K562 (cell line): ENCODE results near the gene REEP3. TPM values are rescaled to one million over a fixed set of nuclear protein-coding genes. Genes with fewer than 3 reads are reported as not detected.

Source experiments
- ATF3 ChIP-seq, 2 experiments: fragments of 450-650 bp in 1 of 2; sonication (generic) in 1 of 2; formaldehyde crosslinking in 1 of 2; IDR thresholded peaks in 1 of 2; conservative IDR thresholded peaks in 1 of 2; 2 replicates each; pipeline versions ENCODE4 v1.6.1 to v1.8.1; 2016 to 2023; ENCODE audit warnings: mild to moderate bottlenecking in 2 of 2, moderate library complexity in 2 of 2, inconsistent platforms in 1 of 2, missing genetic modification reagents in 1 of 2
- CXXC5 ChIP-seq: fragments of 250-450 bp; sonication (Bioruptor Pico); IDR thresholded peaks from 2 replicates; pipeline ENCODE4 v1.8.0; 2022; ENCODE audit warnings: inconsistent platforms, mild to moderate bottlenecking, moderate library complexity
- FOXP1 ChIP-seq: sonication (generic); formaldehyde crosslinking; IDR thresholded peaks from 2 replicates; pipeline ENCODE4 v1.8.0; 2022; ENCODE audit warnings: mild to moderate bottlenecking, missing genetic modification reagents
- HDAC8 ChIP-seq: fragments of 450-650 bp; IDR thresholded peaks from 2 replicates; pipeline ENCODE4 v1.6.1; 2016; ENCODE audit warnings: mild to moderate bottlenecking, missing genetic modification characterization, moderate library complexity, missing compliant biosample characterization
- HEY1 ChIP-seq: fragments of 250-450 bp; sonication (Bioruptor Pico); IDR thresholded peaks from 2 replicates; pipeline ENCODE4 v1.5.0; 2020; ENCODE audit warnings: mild to moderate bottlenecking, moderate library complexity, borderline replicate concordance
- HNRNPL ChIP-seq: fragments of 200-400 bp; formaldehyde crosslinking; IDR thresholded peaks from 2 replicates; pipeline ENCODE4 v1.6.1; 2017; ENCODE audit warnings: low read depth, mild to moderate bottlenecking, low read length
- ILK ChIP-seq: fragments of 450-650 bp; IDR thresholded peaks from 2 replicates; pipeline ENCODE4 v1.6.1; 2016; ENCODE audit warnings: missing genetic modification characterization, low read depth, mild to moderate bottlenecking, missing compliant biosample characterization, moderate library complexity, borderline replicate concordance
- MTA2 ChIP-seq: fragments of 450-650 bp; IDR thresholded peaks from 2 replicates; pipeline ENCODE4 v1.6.1; 2016; ENCODE audit warnings: low read depth
- MYC ChIP-seq, 2 experiments: fragments of 250-450 bp in 1 of 2; sonication (Bioruptor Pico) in 1 of 2; IDR thresholded peaks; 2 replicates each; pipeline versions ENCODE4 v1.5.1 to v1.6.1; 2012 to 2021; ENCODE audit warnings: low read depth in 2 of 2, borderline replicate concordance in 1 of 2, improper control_type of control experiment in 1 of 2, low read length in 1 of 2, mild to moderate bottlenecking in 1 of 2, moderate library complexity in 1 of 2
- NELFE ChIP-seq: IDR thresholded peaks from 2 replicates; pipeline ENCODE4 v1.6.1; 2011; ENCODE audit warnings: mild to moderate bottlenecking; ENCODE audit not compliant: insufficient read depth, insufficient read length
- NFE2L1 ChIP-seq: fragments of 450-650 bp; IDR thresholded peaks from 2 replicates; pipeline ENCODE4 v1.6.1; 2016; ENCODE audit warnings: missing genetic modification characterization, low read depth, mild to moderate bottlenecking, missing compliant biosample characterization, moderate library complexity, borderline replicate concordance
- RAD51 ChIP-seq: fragments of 450-650 bp; IDR thresholded peaks from 2 replicates; pipeline ENCODE4 v1.7.1; 2016; ENCODE audit warnings: low read depth, mild to moderate bottlenecking, borderline replicate concordance
- SMAD4 ChIP-seq: fragments of 250-450 bp; sonication (Bioruptor Pico); conservative IDR thresholded peaks from 2 replicates; pipeline ENCODE4 v1.8.0; 2021; ENCODE audit warnings: inconsistent platforms, mild to moderate bottlenecking, moderate library complexity
- TRIM24 ChIP-seq, 2 experiments: fragments of 450-650 bp; IDR thresholded peaks; 2 replicates each; pipeline ENCODE4 v1.6.1; 2016
- XRCC5 ChIP-seq: fragments of 200-400 bp; formaldehyde crosslinking; IDR thresholded peaks from 2 replicates; pipeline ENCODE4 v1.6.1; 2017; ENCODE audit warnings: low read depth, mild to moderate bottlenecking, low read length
- ZBTB17 ChIP-seq: fragments of 450-650 bp; formaldehyde crosslinking; IDR thresholded peaks from 2 replicates; pipeline ENCODE4 v1.4.0; 2020; ENCODE audit warnings: mild to moderate bottlenecking
- ZC3H4 ChIP-seq: sonication (generic); formaldehyde crosslinking; IDR thresholded peaks from 2 replicates; pipeline ENCODE4 v1.9.0; 2021; ENCODE audit warnings: missing genetic modification reagents, borderline replicate concordance
- ZFX ChIP-seq: sonication (generic); formaldehyde crosslinking; IDR thresholded peaks from 2 replicates; pipeline ENCODE4 v1.8.0; 2022; ENCODE audit warnings: mild to moderate bottlenecking, missing genetic modification reagents, moderate library complexity
- ZNF197 ChIP-seq: fragments of 200-800 bp; sonication (Bioruptor generic); IDR thresholded peaks from 2 replicates; pipeline ENCODE4 v1.6.1; 2016; ENCODE audit warnings: low read depth, missing genetic modification characterization, missing compliant biosample characterization
- ZNF277 ChIP-seq: fragments of 250-450 bp; sonication (Bioruptor Pico); IDR thresholded peaks from 2 replicates; pipeline ENCODE4 v1.8.0; 2022; ENCODE audit warnings: inconsistent platforms, mild to moderate bottlenecking, moderate library complexity, borderline replicate concordance
- ZNF395 ChIP-seq: fragments of 200-800 bp; sonication (Bioruptor generic); IDR thresholded peaks from 2 replicates; pipeline ENCODE4 v1.6.1; 2017; ENCODE audit warnings: missing genetic modification characterization, missing compliant biosample characterization
- ZNF41 ChIP-seq: fragments of 250-450 bp; sonication (Bioruptor Pico); conservative IDR thresholded peaks from 2 replicates; pipeline ENCODE4 v1.4.0; 2020; ENCODE audit warnings: mild to moderate bottlenecking
- ZNF79 ChIP-seq: fragments of 250-450 bp; sonication (Bioruptor Pico); IDR thresholded peaks from 2 replicates; pipeline ENCODE4 v1.4.0; 2020; ENCODE audit warnings: low read depth, mild to moderate bottlenecking, moderate library complexity
- polyA plus RNA-seq, 8 experiments: library from polyadenylated mRNA; depleted of rRNA in 4 of 8; stranded (reverse) in 5 of 8; unstranded in 3 of 8; fragments of >200 nt; fragmentation: Nextera tagmentation in 2 of 8; fragmentation: Illumina TruSeq in 1 of 8; extraction: Ambion mirVana in 2 of 8; extraction: Trizol in 1 of 8; gene quantifications; 2 replicates each; pipeline versions ENCODE4 v1.2.1 to v1.2.3, GENCODE V29; 2011 to 2014; ENCODE audit warnings: inconsistent platforms in 1 of 8, missing spikeins in 1 of 8
- total RNA-seq, 7 experiments: library from RNA; depleted of rRNA in 6 of 7; stranded (reverse); fragments of >200 nt in 6 of 7; fragmentation: Illumina TruSeq in 2 of 7; extraction: Trizol in 2 of 7; gene quantifications; 2 replicates each; pipeline versions ENCODE4 v1.2.1 to v1.2.3, GENCODE V29; 2011 to 2021; ENCODE audit warnings: low replicate concordance in 1 of 7

The REEP3 gene
- total and polyA plus RNA-seq, 9 of the 15 experiments (the other 6 are each of a cell fraction or from before 2014, with no cell fraction given): 3.4 to 13.4 (median 9.2) TPM

- TF ChIP-seq TRIM24 (IDR thresholded peaks at IDR 0.05) (no peak), ZNF79 (no peak), ZFX (CRISPR knock-in tag) (peak; percentile 98), ZNF277 (CRISPR knock-in tag) (no peak), FOXP1 (0 out of 2 replicates have a peak, but pooled peaks have one; percentile 21), ZNF197 (CRISPR knock-in tag) (no peak; the same call in 1 of the 2 replicates), ZNF41 (no peak), CXXC5 (CRISPR knock-in tag) (peak; percentile 94), RAD51 (peak; percentile 57; the same call in 1 of the 2 replicates), ZNF395 (CRISPR knock-in tag) (peak; percentile 81), XRCC5 (0 out of 2 replicates have a peak, but pooled peaks have one; percentile 36), ATF3 (IDR thresholded peaks at IDR 0.05) (no peak), ATF3 (CRISPR knock-in tag; conservative IDR thresholded peaks at IDR 0.05) (peak; percentile 35; the same call in 1 of the 2 replicates), ZC3H4 (CRISPR knock-in tag) (peak; percentile 23; the same call in 1 of the 2 replicates), NFE2L1 (tag) (no peak), ILK (tag) (no peak), ZBTB17 (CRISPR knock-in tag) (peak; percentile 55; the same call in 1 of the 2 replicates), HNRNPL (peak; percentile 50; the same call in 1 of the 2 replicates), MTA2 (no peak), HDAC8 (tag) (0 out of 2 replicates have a peak, but pooled peaks have one; percentile 60), NELFE (no peak), SMAD4 (CRISPR knock-in tag) (no peak; the same call in none of the 2 replicates), MYC (IDR thresholded peaks at IDR 0.05; ENCODE audit: low read depth, low read length) (peak; percentile 64), MYC (CRISPR knock-in tag; IDR thresholded peaks at IDR 0.05; ENCODE audit: borderline replicate concordance, low read depth) (no peak), HEY1 (CRISPR knock-in tag) (no peak)
Observed at GRCh38 chr10:63521416-63522276, 445 bp downstream of the REEP3 start (continued).
